HCT116 (cell line): ENCODE results near the gene DOCK11. TPM values are rescaled to one million over a fixed set of nuclear protein-coding genes. Genes with fewer than 3 reads are reported as not detected.

Experiments used
- ATAC-seq: fragments of 200-7000 bp; cut with Tn5 transposase; 2 replicates; pipeline ENCODE4 v1.9.1; 2020; ENCODE audit warnings: mild to moderate bottlenecking, moderate library complexity
- BruUV-seq: library from RNA; stranded (reverse); fragments of 400-500 nt; replicated peaks from 2 replicates; lab custom pipeline; 2021; lab: Mats Ljungman, UMichigan
- CTCF ChIA-PET: fragments of 300-600 bp; sonication (Branson Sonifier 250); formaldehyde crosslinking; loops from one replicate; lab custom pipeline; 2021; ENCODE audit warnings: antibody characterized with exemption; lab: Charles Lee
- POLR2A ChIA-PET: fragments of 300-600, 350-600 bp; sonication (Branson Sonifier 250); formaldehyde crosslinking; loops from one replicate; lab custom pipeline; 2021; ENCODE audit warnings: antibody characterized with exemption; lab: Charles Lee
- RAD21 ChIA-PET, 2 experiments: fragments of 300-600 bp; sonication (Branson Sonifier 250); formaldehyde crosslinking; loops; one replicate each; lab custom pipeline; 2023; ENCODE audit warnings: low total read pairs in 2 of 2; ENCODE audit not compliant: uncharacterized antibody in 2 of 2, unreplicated experiment in 2 of 2, low non-redundant PET in 1 of 2; lab: Charles Lee
- DNase-seq: peaks from one replicate; pipeline ENCODE4 v3.0.0-alpha.2; 2010; ENCODE audit warnings: low read depth, low spot score
- H2AFZ ChIP-seq: fragments of 200-600 bp; shearing (Covaris generic), sonication (generic); 2 replicates; pipeline ENCODE4 v1.6.1; 2017; ENCODE audit warnings: low read depth, mixed run types, mixed read lengths, antibody characterized with exemption, low read length; ENCODE audit not compliant: poor library complexity, severe bottlenecking
- H3K27ac ChIP-seq: 2 replicates; pipeline ENCODE4 v1.5.1; 2012; ENCODE audit warnings: low read depth, low read length
- H3K27me3 ChIP-seq: fragments of 200-600 bp; sonication (generic); 2 replicates; pipeline ENCODE4 v1.6.1; 2016; ENCODE audit warnings: mixed run types, low read length, mixed read lengths; ENCODE audit not compliant: insufficient read depth
- H3K36me3 ChIP-seq, 2 experiments: fragments of 200-500 bp in 1 of 2; fragments of 200-600 bp in 1 of 2; sonication (Bioruptor generic) in 1 of 2; sonication (generic) in 1 of 2; 2 replicates each; pipeline versions ENCODE4 v1.5.1 to v1.6.1; 2014 to 2016; ENCODE audit warnings: low read length in 2 of 2, inconsistent platforms in 1 of 2, mixed read lengths in 1 of 2, mixed run types in 1 of 2; ENCODE audit not compliant: insufficient read depth in 2 of 2, control insufficient read depth in 1 of 2
- H3K4me1 ChIP-seq, 2 experiments: fragments of 200-600 bp in 1 of 2; sonication (generic) in 1 of 2; 2 replicates each; pipeline versions ENCODE4 v1.5.1 to v1.6.1; 2012 to 2017; ENCODE audit warnings: low read length in 2 of 2, inconsistent platforms in 1 of 2, mild to moderate bottlenecking in 1 of 2, mixed read lengths in 1 of 2, mixed run types in 1 of 2, moderate library complexity in 1 of 2; ENCODE audit not compliant: insufficient read depth in 2 of 2, control insufficient read depth in 1 of 2
- H3K4me2 ChIP-seq: fragments of 200-600 bp; sonication (generic); 2 replicates; pipeline ENCODE4 v1.6.1; 2017; ENCODE audit warnings: mixed run types, low read length, mixed read lengths
- H3K4me3 ChIP-seq, 2 experiments: fragments of 200-600 bp in 1 of 2; sonication (generic) in 1 of 2; replicated peaks in 1 of 2; 2 replicates each; pipeline ENCODE4 v1.5.1; 2011 to 2016; ENCODE audit warnings: low read length in 2 of 2, control low read depth in 1 of 2, low read depth in 1 of 2, mild to moderate bottlenecking in 1 of 2, mixed read lengths in 1 of 2, mixed run types in 1 of 2
- H3K79me2 ChIP-seq: fragments of 200-600 bp; sonication (generic); 2 replicates; pipeline ENCODE4 v1.6.1; 2017; ENCODE audit warnings: mild to moderate bottlenecking, mixed run types, low read length, moderate library complexity, mixed read lengths; ENCODE audit not compliant: insufficient read depth
- H3K9ac ChIP-seq: fragments of 200-600 bp; sonication (generic); 2 replicates; pipeline ENCODE4 v1.6.1; 2016; ENCODE audit warnings: low read length, mixed read lengths
- H3K9me2 ChIP-seq: fragments of 200-600 bp; sonication (generic), shearing (Covaris generic); 2 replicates; pipeline ENCODE4 v1.6.1; 2017; ENCODE audit warnings: mixed run types, mild to moderate bottlenecking, moderate library complexity; ENCODE audit not compliant: insufficient read depth
- H3K9me3 ChIP-seq, 2 experiments: fragments of 200-500 bp in 1 of 2; fragments of 200-600 bp in 1 of 2; sonication (Bioruptor generic) in 1 of 2; sonication (generic) in 1 of 2; 2 replicates each; pipeline ENCODE4 v1.6.1; 2014 to 2017; ENCODE audit warnings: low read length in 2 of 2, mixed read lengths in 2 of 2, inconsistent platforms in 1 of 2, low read depth in 1 of 2, mild to moderate bottlenecking in 1 of 2, mixed run types in 1 of 2, moderate library complexity in 1 of 2; ENCODE audit not compliant: control insufficient read depth in 1 of 2, insufficient read depth in 1 of 2
- H4K20me1 ChIP-seq: fragments of 200-600 bp; sonication (generic), shearing (Covaris generic); 2 replicates; pipeline ENCODE4 v1.6.1; 2017; ENCODE audit warnings: mixed run types, mild to moderate bottlenecking, moderate library complexity; ENCODE audit not compliant: insufficient read depth
- CBX3 ChIP-seq: IDR thresholded peaks from 2 replicates; pipeline ENCODE4 v1.6.1; 2012; ENCODE audit warnings: low read depth
- CEBPB ChIP-seq: IDR thresholded peaks from 2 replicates; pipeline ENCODE4 v1.6.1; 2012; ENCODE audit warnings: low read depth
- EGR1 ChIP-seq: IDR thresholded peaks from 2 replicates; pipeline ENCODE4 v1.6.1; 2012; ENCODE audit warnings: low read depth
- ELF1 ChIP-seq: IDR thresholded peaks from 2 replicates; pipeline ENCODE4 v1.6.1; 2012; ENCODE audit warnings: low read depth, borderline replicate concordance
- EZH2 ChIP-seq: fragments of 200-600 bp; sonication (generic); IDR thresholded peaks from 2 replicates; pipeline ENCODE4 v1.6.1; 2017; ENCODE audit warnings: antibody characterized with exemption, mixed run types
- EZH2phosphoT487 ChIP-seq: fragments of 200-600 bp; IDR thresholded peaks from 2 replicates; pipeline ENCODE4 v1.6.1; 2018; ENCODE audit warnings: antibody characterized with exemption, borderline replicate concordance
- FOSL1 ChIP-seq: IDR thresholded peaks from 2 replicates; pipeline ENCODE4 v1.6.1; 2012; ENCODE audit warnings: low read depth
- JUND ChIP-seq: IDR thresholded peaks from 2 replicates; pipeline ENCODE4 v1.6.1; 2012
- POLR2A ChIP-seq: IDR thresholded peaks from 2 replicates; pipeline ENCODE4 v1.7.0; 2011; ENCODE audit warnings: borderline replicate concordance; ENCODE audit not compliant: insufficient read depth, insufficient read length; ENCODE audit errors: extremely low read depth
- POLR2AphosphoS5 ChIP-seq: IDR thresholded peaks from 2 replicates; pipeline ENCODE4 v1.6.1; 2011; ENCODE audit warnings: mild to moderate bottlenecking, low read depth, low read length, moderate library complexity
- RAD21 ChIP-seq: IDR thresholded peaks from 2 replicates; pipeline ENCODE4 v1.6.1; 2012; ENCODE audit warnings: low read depth, mild to moderate bottlenecking
- SIN3A ChIP-seq: IDR thresholded peaks from 2 replicates; pipeline ENCODE4 v1.6.1; 2012; ENCODE audit warnings: low read depth
- SP1 ChIP-seq: IDR thresholded peaks from 2 replicates; pipeline ENCODE4 v1.6.1; 2012; ENCODE audit warnings: low read depth
- ZNF274 ChIP-seq: fragments of 200-500 bp; sonication (Bioruptor generic); IDR thresholded peaks from 2 replicates; pipeline ENCODE4 v1.6.1; 2014; ENCODE audit warnings: mild to moderate bottlenecking, low read depth, low read length, inconsistent platforms
- intact Hi-C: fragments of 100-400 bp; cut with micrococcal nuclease; formaldehyde crosslinking; loops from 2 replicates; pipeline ENCODE4 v1.10.0; 2022
- total RNA-seq: library from RNA; stranded (reverse); gene quantifications from one replicate; pipeline ENCODE4 v1.2.1, GENCODE V29; 2021; ENCODE audit not compliant: unreplicated experiment
- TF ChIP-seq, protein P1 (sequence below): IDR thresholded peaks from 2 replicates; pipeline ENCODE4 v1.6.1; 2011; ENCODE audit warnings: mild to moderate bottlenecking, low read length, moderate library complexity; ENCODE audit not compliant: insufficient replicate concordance; ENCODE audit errors: extremely low read depth
- TF ChIP-seq, protein P2 (sequence below): IDR thresholded peaks from 2 replicates; pipeline ENCODE4 v1.6.1; 2012; ENCODE audit warnings: low read depth
- TF ChIP-seq, protein P3 (sequence below): IDR thresholded peaks from 2 replicates; pipeline ENCODE4 v1.6.1; 2012
- TF ChIP-seq, protein P4 (sequence below): IDR thresholded peaks from 2 replicates; pipeline ENCODE4 v1.6.1; 2012

Gene DOCK11
- total RNA-seq, 1 experiment from 2014 or later = 0.59 TPM

DNA sequence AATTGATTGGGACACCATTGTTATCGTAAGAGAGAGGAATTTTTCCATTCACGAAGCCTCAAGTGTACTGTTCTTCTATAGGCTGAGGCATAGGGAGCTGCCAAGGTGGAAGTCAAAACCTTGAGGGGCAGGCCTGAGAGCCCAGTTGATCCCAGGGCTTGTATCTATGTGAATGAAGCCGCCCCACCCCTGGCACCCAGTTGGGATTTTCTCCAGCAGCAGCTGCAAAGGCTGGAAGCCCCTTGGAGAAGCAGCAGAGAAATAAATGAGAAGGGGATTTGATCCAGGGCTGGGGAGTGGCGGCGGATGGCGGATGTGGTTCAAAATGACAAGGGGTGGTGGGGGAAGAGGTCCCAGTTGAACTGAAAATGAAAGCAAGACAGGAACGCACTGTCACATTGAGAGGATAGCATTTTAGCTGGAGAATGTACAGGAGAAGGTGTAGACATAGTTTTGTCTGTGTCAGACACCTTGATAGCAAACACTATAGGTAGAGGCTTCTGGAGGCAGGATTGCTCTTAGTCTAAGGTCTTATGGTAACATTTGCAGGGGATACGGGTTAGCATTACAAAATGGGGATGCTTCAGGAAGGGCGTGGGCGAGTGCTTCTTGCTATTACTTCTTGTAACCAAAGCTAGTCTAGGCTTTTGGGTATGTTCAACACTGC is 32.6 kb downstream of the DOCK11 start:
- Histone ChIP-seq H4K20me1 (no peaks in the 10 kb centered on the region), H3K4me1 (no peaks in the 10 kb centered on the region), H3K36me3 (no peaks in the 10 kb centered on the region), H3K4me3 (no peak overlapping the region), H3K27ac (no peak overlapping the region), H3K9me3 (no peaks in the 10 kb centered on the region), H3K79me2 (no peaks in the 10 kb centered on the region), H3K9me2 (no peaks in the 10 kb centered on the region), H3K4me2 (no peak overlapping the region), H3K9ac (no peak overlapping the region), H3K27me3 (no peaks in the 10 kb centered on the region), H2AFZ (no peak overlapping the region)
- intact Hi-C loops = no loop called here
- ATAC-seq (no peak), DNase-seq (no peak)
- RAD21 ChIA-PET = no interaction called here
- CTCF ChIA-PET = no interaction called here
- BruUV-seq = no TSS peak
- POLR2A ChIA-PET = no interaction called here
- TF ChIP-seq ELF1 = no peak
- TF ChIP-seq CBX3 = no peak
- no peak for TF ChIP-seq JUND
- TF ChIP-seq, protein P1, sequence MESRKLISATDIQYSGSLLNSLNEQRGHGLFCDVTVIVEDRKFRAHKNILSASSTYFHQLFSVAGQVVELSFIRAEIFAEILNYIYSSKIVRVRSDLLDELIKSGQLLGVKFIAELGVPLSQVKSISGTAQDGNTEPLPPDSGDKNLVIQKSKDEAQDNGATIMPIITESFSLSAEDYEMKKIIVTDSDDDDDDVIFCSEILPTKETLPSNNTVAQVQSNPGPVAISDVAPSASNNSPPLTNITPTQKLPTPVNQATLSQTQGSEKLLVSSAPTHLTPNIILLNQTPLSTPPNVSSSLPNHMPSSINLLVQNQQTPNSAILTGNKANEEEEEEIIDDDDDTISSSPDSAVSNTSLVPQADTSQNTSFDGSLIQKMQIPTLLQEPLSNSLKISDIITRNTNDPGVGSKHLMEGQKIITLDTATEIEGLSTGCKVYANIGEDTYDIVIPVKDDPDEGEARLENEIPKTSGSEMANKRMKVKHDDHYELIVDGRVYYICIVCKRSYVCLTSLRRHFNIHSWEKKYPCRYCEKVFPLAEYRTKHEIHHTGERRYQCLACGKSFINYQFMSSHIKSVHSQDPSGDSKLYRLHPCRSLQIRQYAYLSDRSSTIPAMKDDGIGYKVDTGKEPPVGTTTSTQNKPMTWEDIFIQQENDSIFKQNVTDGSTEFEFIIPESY = no peak
- TF ChIP-seq SP1 = no peak
- TF ChIP-seq EZH2phosphoT487 = no peak
- TF ChIP-seq EGR1 = no peak
- TF ChIP-seq, protein P2, sequence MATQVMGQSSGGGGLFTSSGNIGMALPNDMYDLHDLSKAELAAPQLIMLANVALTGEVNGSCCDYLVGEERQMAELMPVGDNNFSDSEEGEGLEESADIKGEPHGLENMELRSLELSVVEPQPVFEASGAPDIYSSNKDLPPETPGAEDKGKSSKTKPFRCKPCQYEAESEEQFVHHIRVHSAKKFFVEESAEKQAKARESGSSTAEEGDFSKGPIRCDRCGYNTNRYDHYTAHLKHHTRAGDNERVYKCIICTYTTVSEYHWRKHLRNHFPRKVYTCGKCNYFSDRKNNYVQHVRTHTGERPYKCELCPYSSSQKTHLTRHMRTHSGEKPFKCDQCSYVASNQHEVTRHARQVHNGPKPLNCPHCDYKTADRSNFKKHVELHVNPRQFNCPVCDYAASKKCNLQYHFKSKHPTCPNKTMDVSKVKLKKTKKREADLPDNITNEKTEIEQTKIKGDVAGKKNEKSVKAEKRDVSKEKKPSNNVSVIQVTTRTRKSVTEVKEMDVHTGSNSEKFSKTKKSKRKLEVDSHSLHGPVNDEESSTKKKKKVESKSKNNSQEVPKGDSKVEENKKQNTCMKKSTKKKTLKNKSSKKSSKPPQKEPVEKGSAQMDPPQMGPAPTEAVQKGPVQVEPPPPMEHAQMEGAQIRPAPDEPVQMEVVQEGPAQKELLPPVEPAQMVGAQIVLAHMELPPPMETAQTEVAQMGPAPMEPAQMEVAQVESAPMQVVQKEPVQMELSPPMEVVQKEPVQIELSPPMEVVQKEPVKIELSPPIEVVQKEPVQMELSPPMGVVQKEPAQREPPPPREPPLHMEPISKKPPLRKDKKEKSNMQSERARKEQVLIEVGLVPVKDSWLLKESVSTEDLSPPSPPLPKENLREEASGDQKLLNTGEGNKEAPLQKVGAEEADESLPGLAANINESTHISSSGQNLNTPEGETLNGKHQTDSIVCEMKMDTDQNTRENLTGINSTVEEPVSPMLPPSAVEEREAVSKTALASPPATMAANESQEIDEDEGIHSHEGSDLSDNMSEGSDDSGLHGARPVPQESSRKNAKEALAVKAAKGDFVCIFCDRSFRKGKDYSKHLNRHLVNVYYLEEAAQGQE = no peak
- TF ChIP-seq POLR2A = no peak
- TF ChIP-seq, protein P3, sequence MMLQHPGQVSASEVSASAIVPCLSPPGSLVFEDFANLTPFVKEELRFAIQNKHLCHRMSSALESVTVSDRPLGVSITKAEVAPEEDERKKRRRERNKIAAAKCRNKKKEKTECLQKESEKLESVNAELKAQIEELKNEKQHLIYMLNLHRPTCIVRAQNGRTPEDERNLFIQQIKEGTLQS = no peak
- no peak for TF ChIP-seq FOSL1
- TF ChIP-seq POLR2AphosphoS5 = no peak
- no peak for TF ChIP-seq RAD21
- TF ChIP-seq, protein P4, sequence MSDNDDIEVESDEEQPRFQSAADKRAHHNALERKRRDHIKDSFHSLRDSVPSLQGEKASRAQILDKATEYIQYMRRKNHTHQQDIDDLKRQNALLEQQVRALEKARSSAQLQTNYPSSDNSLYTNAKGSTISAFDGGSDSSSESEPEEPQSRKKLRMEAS = no peak
- no peak for TF ChIP-seq CEBPB
- TF ChIP-seq ZNF274 = no peak
- no peak for TF ChIP-seq EZH2
- TF ChIP-seq SIN3A = no peak
